GM19452 (cell line): Measurements from ENCODE around the gene PYGB.

Experiments
- ATAC-seq: cut with Tn5 transposase; IDR thresholded peaks from one replicate; pipeline ENCODE4 v1.9.1; 2021; ENCODE audit not compliant: unreplicated experiment

The PYGB gene

DNA sequence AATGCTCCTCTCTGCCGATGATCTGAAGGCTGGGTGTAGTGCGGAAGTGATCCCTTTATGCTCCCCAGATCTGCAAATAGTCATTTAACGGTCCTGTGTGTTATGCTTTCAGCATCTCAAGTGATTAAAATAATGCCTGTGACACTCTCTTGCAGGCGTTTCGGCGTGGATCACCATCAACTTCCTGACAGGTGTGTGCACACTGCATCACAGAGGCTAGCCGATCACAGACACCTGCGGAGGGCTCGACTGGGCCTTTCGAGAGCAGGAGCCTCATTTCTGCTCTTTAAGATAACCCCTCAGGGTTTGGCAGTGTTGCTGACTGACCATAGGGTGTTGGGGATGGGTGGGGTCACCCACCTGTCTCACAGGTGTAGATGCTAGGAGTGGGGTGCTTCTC lies 32.4 kb upstream of the PYGB start:
- no peak for ATAC-seq

DNA sequence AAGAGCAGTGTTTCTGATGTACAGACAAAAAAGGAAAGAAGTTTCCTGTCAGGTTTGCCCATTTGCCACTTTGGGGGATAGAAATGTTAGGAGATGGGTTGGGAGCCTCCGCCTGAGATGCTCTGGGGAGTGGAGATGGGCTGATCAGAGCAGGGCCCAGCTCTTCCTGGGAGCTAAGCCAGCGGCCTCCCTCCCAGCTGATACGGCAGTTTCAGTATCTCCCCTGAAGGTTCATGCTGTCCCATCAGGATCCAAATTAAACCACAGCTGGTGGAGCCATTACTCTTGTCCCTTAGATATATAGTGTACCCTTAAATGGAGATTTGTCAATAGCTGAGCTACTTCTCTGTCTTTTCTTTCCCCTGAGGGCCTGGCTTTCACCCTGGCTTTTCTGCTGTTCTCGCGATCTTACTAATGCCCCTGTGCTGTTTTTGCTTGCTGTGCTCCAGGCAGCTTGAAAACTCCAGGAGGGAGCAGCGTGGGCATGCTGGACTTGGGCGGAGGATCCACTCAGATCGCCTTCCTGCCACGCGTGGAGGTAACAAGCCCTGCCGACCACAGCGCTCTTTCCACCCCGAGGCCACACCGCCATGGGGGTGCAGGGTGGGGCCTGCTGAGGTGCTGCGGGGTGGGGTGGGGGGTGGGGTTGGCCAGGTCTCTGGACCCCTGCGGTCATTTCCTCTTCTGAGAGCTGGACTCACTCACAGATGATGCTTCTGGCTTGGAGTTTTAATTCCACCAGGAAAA lies 31.5 kb upstream of the PYGB start:
- ATAC-seq = no peak

DNA sequence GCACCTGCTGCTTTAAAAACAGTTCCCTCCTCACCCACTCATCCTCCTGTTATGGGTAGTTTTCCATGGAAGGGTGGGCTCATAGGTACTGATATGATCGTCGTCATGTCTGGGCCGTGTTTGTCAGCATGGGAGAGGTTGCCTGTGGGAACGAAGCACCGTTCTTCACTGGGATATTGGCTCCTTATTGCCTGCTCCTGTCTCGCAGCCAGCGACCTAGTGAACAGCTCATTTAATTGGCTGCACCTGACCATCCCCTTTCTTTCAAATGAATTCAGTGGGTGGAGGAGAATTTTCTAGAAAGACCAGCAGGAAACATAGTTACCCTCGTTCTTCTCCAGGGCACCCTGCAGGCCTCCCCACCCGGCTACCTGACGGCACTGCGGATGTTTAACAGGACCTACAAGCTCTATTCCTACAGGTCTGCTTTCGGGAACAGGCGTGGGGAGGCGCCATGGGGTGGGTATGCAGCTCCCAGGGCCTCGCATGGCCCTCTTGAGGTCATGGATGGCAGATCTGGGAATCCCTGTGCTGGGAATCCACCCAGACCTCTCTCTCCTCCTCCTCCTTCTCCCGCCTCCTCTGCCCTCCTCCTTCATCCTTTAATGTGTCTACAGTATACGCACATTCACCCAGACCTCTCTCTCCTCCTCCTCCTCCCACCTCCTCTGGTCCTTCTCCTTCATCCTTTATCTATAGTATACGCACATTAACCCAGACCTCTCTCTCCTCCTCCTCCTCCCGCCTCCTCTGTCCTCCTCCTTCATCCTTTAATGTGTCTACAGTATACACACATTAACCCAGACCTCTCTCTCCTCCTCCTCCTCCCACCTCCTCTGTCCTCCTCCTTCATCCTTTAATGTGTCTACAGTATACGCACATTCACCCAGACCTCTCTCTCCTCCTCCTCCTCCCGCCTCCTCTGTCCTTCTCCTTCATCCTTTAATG lies 30.4 kb upstream of the PYGB start:
- ATAC-seq = no peak

DNA sequence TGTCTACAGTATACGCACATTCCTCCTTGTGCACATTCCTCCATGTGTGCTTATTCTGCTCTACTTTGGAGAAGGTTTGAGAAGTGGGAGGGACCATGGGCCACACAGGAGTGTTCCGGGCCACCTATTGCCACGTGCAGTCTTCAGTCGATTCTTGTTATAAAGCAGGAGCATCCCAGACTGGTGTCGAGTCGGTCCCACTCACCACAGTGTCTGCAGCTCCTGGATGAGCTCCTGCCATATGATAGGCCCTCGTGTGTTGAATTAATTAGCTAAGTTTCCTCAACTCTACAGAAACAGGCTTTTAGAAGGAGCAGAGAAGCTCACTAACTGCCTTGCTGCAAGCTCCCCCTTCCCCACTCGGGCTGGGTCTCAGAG lies 29.8 kb upstream of the PYGB start:
- no peak for ATAC-seq

DNA sequence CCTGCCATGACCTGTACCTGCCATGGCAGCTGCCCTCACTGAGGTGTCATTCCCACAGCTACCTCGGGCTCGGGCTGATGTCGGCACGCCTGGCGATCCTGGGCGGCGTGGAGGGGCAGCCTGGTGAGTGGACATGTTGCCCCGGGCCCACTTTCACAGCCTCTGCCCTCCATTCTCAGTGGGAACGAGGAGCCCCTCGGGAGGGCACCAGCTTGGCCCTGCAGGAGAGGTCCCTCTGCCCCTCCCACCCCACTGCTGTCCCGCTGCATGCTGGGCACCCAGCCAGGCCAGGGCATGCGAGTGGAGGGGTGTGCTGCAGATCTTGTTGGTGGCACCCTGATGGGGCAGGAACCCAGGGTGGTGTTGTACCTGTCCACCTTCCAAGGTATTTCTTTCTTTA lies 29.4 kb upstream of the PYGB start:
- no peak for ATAC-seq

DNA sequence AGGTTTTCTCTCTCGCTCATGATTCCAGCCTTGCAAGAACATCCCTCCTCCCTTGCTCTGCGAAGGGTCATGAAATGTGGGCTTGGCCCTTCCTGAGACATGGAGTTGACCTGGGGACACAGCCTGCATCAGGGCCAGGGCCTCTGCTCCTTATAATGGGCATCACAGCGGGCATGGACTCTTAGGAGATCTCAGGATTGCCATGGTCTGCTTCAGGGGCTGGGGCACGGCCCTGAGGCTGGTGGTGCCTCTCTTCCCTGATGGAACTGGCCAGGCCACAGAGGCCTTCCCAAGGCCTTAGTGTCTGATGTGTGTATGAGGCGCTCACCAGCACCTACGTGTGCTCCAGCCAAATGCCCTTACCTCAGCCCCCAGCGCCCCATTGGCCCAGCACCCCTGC lies 28.5 kb upstream of the PYGB start:
- ATAC-seq = no peak

DNA sequence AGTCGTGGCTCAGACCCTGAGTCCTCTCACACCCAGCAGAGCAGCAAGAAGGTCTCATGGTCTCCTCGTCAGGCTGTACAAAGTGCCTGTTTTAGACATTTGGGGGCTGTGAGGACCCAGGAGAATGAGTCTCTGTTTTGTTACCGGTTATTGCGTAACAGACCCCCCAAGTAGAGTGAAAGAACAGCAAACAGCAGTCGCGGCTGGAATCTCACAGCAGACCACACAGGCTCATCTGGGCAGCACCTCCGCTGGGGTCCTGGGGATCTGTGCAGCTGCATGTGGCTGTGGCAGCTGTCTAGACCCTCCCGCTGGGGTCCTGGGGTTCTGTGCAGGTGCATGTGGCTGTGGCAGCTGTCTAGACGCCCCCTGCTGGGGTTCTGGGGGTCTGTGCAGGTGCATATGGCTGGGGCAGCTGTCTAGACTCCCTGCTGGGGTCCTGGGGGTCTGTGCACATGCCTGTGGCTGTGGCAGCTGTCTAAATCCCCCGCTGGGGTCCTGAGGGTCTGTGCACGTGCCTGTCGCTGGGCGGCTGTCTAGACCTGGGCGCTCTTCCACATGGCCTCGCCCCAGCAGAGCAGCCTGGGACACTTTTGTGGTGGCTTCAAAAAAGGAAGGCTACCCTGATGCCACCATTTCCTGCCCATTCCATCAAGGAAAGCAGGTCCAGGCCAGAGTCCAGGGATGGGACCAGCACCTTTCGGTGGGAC lies 27.7 kb upstream of the PYGB start:
- no peak for ATAC-seq

DNA sequence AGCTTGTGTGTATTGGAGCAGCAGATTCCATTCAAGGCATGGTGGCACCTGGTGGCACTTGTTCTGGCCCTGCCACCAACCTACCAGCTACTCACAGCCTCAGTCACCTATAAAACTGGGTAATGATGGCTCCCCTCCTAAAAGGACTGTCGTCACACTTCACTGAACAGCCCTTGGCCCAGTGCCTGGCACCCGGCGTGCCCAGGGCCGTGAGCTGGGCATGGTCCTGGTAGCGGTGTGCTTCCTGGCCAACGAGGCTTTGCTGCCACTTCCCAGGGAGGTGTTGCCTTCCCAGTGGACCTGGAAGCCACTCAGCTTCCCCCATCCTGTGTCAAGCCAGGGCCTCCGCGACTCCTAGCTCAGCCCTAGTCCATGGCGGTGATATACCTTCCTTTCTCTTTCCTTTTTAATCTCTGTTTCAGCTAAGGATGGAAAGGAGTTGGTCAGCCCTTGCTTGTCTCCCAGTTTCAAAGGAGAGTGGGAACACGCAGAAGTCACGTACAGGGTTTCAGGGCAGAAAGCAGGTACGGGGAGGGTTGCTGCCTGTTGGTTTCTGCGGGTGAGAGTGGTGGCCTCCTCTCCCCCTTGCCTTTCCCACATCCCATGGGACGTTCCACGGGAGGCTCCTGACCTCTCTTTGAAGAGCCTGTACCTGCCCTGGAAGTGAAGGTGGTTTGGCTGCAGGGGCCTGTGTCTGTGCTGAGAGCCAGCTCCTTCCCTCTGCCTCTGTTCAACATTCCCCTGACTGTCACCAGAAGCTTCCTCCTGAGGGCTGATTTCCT lies 26.9 kb upstream of the PYGB start:
- ATAC-seq = no peak

DNA sequence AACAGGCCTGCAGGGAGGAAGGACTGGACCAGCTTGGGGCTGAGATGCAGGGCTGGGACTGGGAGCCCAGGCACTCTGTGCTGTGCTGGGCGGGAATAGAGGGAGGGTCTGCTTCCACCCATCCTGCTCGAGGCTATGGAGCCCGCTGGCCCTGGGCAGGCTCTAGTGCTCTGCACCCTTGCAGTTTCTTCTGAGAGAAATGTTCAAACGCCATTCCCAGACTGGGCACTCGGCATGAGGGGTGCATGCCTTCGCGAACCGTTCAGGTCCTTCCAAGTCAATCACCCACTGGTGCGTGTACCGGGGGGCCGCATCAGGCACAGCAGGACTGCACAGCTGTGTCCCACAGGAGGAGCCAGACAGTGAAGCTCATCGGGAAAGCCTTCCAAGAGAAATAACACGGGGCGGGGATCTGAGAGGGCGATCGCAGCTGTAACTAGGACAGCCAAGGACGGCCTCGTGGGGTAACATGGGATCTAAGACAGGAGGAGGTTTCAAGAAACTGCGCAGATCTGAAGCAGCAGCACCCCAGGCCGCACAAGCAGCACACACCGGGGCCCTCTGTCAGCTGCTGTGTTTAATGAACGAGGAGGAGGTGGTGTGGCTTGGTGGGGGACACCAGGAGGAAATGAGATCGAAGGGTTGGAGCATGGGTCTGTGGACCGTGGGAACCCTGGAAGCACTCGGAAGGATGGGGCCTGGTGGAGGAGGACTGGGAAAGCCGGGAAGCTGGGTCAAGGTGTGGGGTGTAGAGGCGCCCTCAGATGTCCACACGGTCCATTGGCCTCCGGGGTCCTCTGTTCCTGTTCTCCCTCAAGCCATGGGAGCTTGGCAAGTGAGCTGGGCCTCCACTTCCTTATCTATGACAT lies 26.1 kb upstream of the PYGB start:
- no peak for ATAC-seq

DNA sequence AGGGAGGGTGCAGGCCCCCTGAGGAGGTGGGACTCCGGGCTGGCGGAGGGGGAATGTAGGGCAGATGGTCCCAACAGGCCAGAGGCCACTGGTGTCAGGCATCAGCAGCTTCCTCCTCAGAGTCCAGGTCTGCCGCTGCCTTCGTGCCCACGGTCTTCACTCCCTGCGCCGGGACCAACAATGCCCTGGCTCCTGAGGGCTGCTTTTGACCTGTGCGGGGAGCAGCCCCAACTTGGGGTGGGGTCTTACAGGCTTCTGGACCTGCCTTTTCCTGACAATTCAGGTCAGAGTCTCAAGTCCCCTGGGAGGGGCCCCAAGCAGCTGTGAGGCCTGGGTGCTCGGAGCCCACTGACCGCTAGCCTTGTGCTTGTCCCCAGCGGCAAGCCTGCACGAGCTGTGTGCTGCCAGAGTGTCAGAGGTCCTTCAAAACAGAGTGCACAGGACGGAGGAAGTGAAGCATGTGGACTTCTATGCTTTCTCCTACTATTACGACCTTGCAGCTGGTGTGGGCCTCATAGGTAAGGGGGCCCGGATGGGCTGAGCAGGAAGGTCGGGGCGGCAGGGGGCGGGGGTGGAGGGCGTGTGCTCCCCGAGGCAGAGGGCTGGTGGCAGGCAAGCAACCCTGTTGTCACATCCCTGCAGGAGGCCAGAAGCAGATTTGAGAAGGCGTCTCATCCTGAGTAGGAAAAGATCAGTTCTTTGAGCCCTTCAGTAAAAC lies 25.3 kb upstream of the PYGB start:
- ATAC-seq = no peak

DNA sequence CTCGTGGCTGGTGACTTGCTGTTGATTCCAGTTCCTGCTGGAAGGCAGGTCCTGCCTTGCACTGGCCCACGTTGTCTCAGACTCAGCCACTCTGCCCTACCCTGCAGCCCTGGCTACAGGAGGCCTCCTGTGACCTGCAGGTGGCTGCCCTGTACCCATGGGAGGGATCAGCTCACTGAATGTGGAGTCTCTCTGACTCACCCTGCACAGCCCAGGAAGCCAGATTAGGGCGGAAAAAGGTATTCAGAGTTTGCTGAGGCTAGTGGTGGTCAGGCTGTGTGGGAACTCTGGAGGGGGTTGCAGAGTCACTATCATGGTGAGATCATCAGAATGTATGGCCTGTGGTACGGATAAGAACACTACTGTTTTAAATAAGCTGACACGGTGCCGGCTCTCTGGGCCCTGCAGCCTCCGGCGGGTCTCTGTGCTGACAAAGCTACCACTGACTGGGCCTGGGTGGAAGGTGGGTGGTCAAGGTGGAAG lies 24.7 kb upstream of the PYGB start:
- ATAC-seq = no peak

DNA sequence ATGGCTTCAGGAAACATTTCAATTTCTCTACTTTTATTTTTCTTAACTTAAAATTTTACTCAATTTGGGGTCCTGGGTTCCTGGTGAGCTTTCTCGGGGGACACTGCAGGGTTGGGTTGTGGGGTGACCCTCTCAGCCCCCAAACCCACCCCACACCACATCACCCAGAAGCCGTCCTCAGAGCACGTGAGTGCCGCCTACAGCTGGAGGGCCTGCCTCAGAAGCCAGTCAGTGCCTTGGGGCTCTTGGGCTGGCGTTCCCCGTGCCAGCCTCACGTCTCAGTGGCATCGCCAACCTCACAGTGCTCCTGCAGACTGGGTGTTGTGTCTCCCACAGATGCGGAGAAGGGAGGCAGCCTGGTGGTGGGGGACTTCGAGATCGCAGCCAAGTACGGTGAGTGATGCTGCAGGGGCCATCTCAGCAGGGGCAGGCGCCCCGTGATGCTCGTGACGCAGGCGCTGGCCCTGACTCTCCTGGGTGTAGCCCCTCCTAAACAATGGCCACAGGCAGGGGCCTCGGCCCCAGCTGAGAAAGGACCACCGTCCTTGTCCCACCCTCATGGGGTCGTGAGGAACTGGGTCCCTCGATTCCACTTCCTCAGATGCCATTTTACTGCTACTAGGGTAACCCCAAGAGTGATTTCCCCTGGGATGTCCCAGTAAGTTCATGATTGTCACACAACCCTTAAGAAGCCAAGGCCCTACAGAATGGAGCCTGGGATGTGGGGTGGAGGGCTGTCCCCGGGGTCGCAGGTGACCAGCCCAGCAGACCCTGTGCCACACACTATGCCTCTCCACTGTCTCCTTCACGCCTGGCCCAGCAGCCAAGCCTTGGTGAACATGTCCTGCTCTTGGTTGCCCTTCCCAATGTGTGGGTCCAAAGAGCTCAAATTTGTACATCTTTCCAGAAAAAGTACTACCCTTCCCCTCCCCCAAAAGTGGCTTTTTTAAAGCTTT lies 23.8 kb upstream of the PYGB start:
- ATAC-seq = no peak

DNA sequence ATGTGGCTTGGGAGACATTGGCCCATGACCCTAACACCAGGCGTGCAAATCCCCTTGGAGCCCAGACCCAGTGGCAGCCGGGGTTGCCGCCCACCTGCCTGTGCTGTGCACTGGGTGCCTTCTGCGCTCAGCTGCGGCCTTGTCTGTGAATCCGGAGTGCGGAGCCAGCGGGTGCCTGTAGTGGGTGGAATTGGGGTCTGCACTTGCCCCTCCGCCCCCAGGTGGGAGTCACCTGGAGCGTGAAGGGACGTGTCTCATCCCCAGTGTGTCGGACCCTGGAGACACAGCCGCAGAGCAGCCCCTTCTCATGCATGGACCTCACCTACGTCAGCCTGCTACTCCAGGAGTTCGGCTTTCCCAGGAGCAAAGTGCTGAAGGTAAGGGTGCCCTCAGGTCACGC lies 22.9 kb upstream of the PYGB start:
- ATAC-seq = no peak

DNA sequence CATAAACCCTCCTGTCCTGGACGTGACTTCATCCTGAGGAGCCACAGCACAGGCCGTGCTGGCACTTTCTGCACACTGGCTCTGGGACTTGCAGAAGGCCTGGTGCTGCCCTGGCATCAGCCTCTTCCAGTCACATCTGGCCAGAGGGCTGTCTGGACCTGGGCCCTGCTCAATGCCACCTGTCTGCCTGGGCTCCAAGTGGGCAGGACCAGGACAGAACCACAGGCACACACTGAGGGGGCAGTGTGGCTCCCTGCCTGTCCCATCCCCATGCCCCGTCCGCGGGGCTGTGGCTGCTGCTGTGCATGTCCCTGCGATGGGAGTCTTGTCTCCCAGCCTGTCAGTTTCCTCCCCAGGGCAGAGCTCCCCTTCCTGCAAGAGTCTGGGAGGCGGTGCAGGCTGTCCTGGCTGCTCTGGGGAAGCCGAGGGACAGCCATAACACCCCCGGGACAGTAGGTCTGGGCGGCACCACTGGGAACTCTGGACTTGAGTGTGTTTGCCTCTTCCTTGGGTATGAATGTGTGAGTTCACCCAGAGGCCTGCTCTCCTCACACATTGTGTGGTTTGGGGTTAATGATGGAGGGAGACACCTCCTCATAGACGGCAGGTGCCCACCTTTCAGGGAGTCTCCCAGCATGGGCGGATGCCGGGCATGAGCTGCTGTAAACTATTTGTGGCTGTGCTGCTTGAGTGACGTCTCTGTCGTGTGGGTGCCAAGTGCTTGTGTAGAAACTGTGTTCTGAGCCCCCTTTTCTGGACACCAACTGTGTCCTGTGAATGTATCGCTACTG lies 22.0 kb upstream of the PYGB start:
- no peak for ATAC-seq

DNA sequence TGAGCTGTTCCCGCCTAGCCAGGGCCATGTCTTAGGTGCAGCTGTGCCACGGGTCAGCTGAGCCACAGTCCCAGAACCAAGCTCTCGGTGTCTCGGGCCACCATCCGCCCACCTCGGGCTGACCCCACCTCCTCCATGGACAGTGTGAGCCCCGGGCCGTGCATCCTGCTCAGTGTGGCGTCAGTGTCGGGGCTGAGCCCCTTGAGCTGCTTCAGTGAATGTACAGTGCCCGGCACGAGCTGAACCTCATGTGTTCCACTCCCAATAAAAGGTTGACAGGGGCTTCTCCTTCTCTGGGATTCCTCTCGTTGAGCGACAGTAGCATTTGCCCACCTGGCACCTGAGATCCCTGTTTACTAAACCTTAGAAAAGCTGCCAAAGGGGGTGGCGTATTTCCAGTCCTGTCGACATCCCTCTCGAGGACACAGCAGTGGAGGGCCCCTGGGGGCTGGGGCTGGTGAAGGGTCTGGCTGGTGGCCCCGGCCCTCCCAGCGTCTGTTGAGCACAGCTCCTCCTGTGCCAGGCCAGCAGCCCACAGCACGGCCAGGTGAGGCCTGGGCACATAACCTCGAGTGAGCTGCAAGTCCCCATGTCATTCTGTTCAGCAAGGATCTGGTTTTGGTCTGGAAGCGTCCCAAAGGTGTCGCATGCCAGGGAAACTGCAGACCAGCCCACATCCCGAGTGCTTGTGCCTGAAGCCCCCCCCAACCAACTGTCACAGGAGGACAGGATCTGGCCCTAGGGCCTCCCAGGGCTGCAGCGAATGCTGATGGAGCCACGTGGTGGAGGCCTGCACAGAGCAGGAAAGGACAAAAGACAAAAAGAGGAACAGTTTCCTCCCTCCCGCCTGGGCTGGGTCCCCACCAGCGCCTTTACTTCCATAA lies 21.2 kb upstream of the PYGB start:
- ATAC-seq = no peak

DNA sequence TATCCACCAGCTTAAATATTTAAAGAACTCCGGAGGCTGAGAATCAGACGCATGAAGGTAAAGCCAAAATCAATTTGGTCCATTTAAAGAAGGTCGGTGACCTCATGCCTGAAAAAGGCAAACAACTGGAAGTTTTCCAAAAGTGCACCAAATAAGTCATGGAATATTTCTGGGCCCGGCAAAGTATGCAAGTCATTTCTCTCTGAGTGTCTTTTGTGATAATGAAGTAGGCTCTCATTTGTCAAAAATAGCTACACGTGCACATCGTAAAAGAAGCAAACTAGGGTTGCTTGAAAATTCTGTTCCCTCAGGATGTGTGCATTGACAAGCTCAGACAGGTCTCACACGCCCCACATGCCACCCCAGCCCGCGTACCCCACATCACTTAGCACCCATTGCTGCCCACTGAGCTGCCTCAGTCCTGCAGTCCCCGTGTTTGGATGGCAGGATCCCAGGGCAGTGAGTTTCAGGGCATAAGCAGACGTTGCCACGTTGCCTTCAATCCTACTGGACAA lies 20.5 kb upstream of the PYGB start:
- no peak for ATAC-seq
